ENCODE results near the gene AOPEP. TPM values are rescaled to one million over a fixed set of nuclear protein-coding genes. Genes with fewer than 3 reads are reported as not detected.
"Not testable (repeated sequence)": the region's sequence is repeated elsewhere in the genome, so short reads cannot be mapped to it uniquely, and the experiment has no call there.

The AOPEP gene
- total RNA-seq, 2 donors from 2014 or later = 12.4 to 12.9 TPM

- H3K4me3 Mint-ChIP-seq = no peak overlapping the region
- DNase-seq (no peak), ATAC-seq (no peak)
- H3K9me3 ChIP-seq (ENCODE audit: control insufficient read depth, low read length, poor library complexity, severe bottlenecking) = no peaks in the 10 kb centered on the region
- peaks cover 2% of the 10 kb centered on the region for H3K36me3 Mint-ChIP-seq (ENCODE audit: low read depth)
- peaks cover 26% of the 10 kb centered on the region for H3K4me1 Mint-ChIP-seq
- peak overlapping the region; percentile 27 for H3K27ac Mint-ChIP-seq
- H3K27me3 Mint-ChIP-seq = no peaks in the 10 kb centered on the region
These were observed 145.8 kb downstream of the AOPEP start for GRCh38 chr9:94872083-94872833.

- Mint-ChIP-seq H3K4me1 (peaks cover 26% of the 10 kb centered on the region), H3K27me3 (no peaks in the 10 kb centered on the region), H3K4me3 (no peak overlapping the region), H3K27ac (no peak overlapping the region), H3K36me3 (ENCODE audit: low read depth) (peaks cover 2% of the 10 kb centered on the region)
- no peak for ATAC-seq
- H3K9me3 ChIP-seq (ENCODE audit: control insufficient read depth, low read length, poor library complexity, severe bottlenecking) = no peaks in the 10 kb centered on the region
- no peak for DNase-seq
These were observed 146.5 kb downstream of the AOPEP start for GRCh38 chr9:94872891-94873511.

- no peaks in the 10 kb centered on the region for H3K9me3 ChIP-seq (ENCODE audit: control insufficient read depth, low read length, poor library complexity, severe bottlenecking)
- H3K27me3 Mint-ChIP-seq = no peaks in the 10 kb centered on the region
- H3K4me1 Mint-ChIP-seq = peaks cover 34% of the 10 kb centered on the region
- ATAC-seq (no peak), DNase-seq (no peak)
- no peak overlapping the region for H3K27ac Mint-ChIP-seq
- H3K4me3 Mint-ChIP-seq = no peak overlapping the region
- H3K36me3 Mint-ChIP-seq (ENCODE audit: low read depth) = no peaks in the 10 kb centered on the region
These were observed 147.8 kb downstream of the AOPEP start for GRCh38 chr9:94874316-94874715.

- Mint-ChIP-seq H3K4me3 (no peak overlapping the region), H3K27me3 (no peaks in the 10 kb centered on the region), H3K27ac (no peak overlapping the region), H3K36me3 (ENCODE audit: low read depth) (no peaks in the 10 kb centered on the region), H3K4me1 (peaks cover 30% of the 10 kb centered on the region)
- H3K9me3 ChIP-seq (ENCODE audit: control insufficient read depth, low read length, poor library complexity, severe bottlenecking) = no peaks in the 10 kb centered on the region
- DNase-seq (no peak), ATAC-seq (no peak)
These were observed 149.0 kb downstream of the AOPEP start for GRCh38 chr9:94875300-94876020.

GRCh38 chr9:94878804-94879203, 152.3 kb downstream of the AOPEP start:
- not testable (repeated sequence) for H3K27me3 Mint-ChIP-seq; ATAC-seq; H3K9me3 ChIP-seq (ENCODE audit: control insufficient read depth, low read length, poor library complexity, severe bottlenecking); H3K27ac Mint-ChIP-seq; H3K36me3 Mint-ChIP-seq (ENCODE audit: low read depth); H3K4me1 Mint-ChIP-seq; DNase-seq; H3K4me3 Mint-ChIP-seq

- DNase-seq (no peak), ATAC-seq (no peak)
- H3K27me3 Mint-ChIP-seq = no peaks in the 10 kb centered on the region
- no peak overlapping the region for H3K27ac Mint-ChIP-seq
- H3K36me3 Mint-ChIP-seq (ENCODE audit: low read depth) = no peaks in the 10 kb centered on the region
- H3K9me3 ChIP-seq (ENCODE audit: control insufficient read depth, low read length, poor library complexity, severe bottlenecking) = no peaks in the 10 kb centered on the region
- H3K4me3 Mint-ChIP-seq = no peak overlapping the region
- H3K4me1 Mint-ChIP-seq = peaks cover 8% of the 10 kb centered on the region
These were observed 152.7 kb downstream of the AOPEP start for GRCh38 chr9:94879230-94879629.

- Mint-ChIP-seq H3K27ac (no peak overlapping the region), H3K4me1 (peaks cover 8% of the 10 kb centered on the region), H3K27me3 (no peaks in the 10 kb centered on the region), H3K36me3 (ENCODE audit: low read depth) (no peaks in the 10 kb centered on the region), H3K4me3 (no peak overlapping the region)
- ATAC-seq (no peak), DNase-seq (no peak)
- H3K9me3 ChIP-seq (ENCODE audit: control insufficient read depth, low read length, poor library complexity, severe bottlenecking) = no peaks in the 10 kb centered on the region
These were observed 154.5 kb downstream of the AOPEP start for GRCh38 chr9:94881023-94881422.

GRCh38 chr9:94881454-94881853, 155.0 kb downstream of the AOPEP start:
- no peaks in the 10 kb centered on the region for H3K36me3 Mint-ChIP-seq (ENCODE audit: low read depth)
- no peak for DNase-seq
- no peaks in the 10 kb centered on the region for H3K9me3 ChIP-seq (ENCODE audit: control insufficient read depth, low read length, poor library complexity, severe bottlenecking)
- no peaks in the 10 kb centered on the region for H3K27me3 Mint-ChIP-seq
- ATAC-seq = no peak
- no peak overlapping the region for H3K27ac Mint-ChIP-seq
- no peak overlapping the region for H3K4me3 Mint-ChIP-seq
- H3K4me1 Mint-ChIP-seq = peaks cover 8% of the 10 kb centered on the region

GRCh38 chr9:94881940-94882339, 155.4 kb downstream of the AOPEP start:
- H3K4me3 Mint-ChIP-seq = no peak overlapping the region
- ATAC-seq = peak; percentile 18

GRCh38 chr9:94882966-94883641, 156.6 kb downstream of the AOPEP start:
- Mint-ChIP-seq H3K27ac (peak overlapping the region; percentile 21), H3K4me1 (peaks cover 8% of the 10 kb centered on the region), H3K4me3 (no peak overlapping the region), H3K27me3 (no peaks in the 10 kb centered on the region), H3K36me3 (ENCODE audit: low read depth) (no peaks in the 10 kb centered on the region)
- ATAC-seq (no peak), DNase-seq (no peak)
- no peaks in the 10 kb centered on the region for H3K9me3 ChIP-seq (ENCODE audit: control insufficient read depth, low read length, poor library complexity, severe bottlenecking)

More at GRCh38 chr9:94881940-94882339, 155.4 kb downstream of the AOPEP start:
- no peaks in the 10 kb centered on the region for H3K27me3 Mint-ChIP-seq
- no peaks in the 10 kb centered on the region for H3K9me3 ChIP-seq (ENCODE audit: control insufficient read depth, low read length, poor library complexity, severe bottlenecking)
- H3K36me3 Mint-ChIP-seq (ENCODE audit: low read depth) = no peaks in the 10 kb centered on the region
- peaks cover 8% of the 10 kb centered on the region for H3K4me1 Mint-ChIP-seq
- H3K27ac Mint-ChIP-seq = no peak overlapping the region
- DNase-seq = no peak

GRCh38 chr9:94885854-94886447, 159.5 kb downstream of the AOPEP start:
- Mint-ChIP-seq H3K27me3 (no peaks in the 10 kb centered on the region), H3K4me3 (no peak overlapping the region), H3K4me1 (no peaks in the 10 kb centered on the region), H3K36me3 (ENCODE audit: low read depth) (peaks cover 5% of the 10 kb centered on the region), H3K27ac (no peak overlapping the region)
- ATAC-seq (no peak), DNase-seq (no peak)
- H3K9me3 ChIP-seq (ENCODE audit: control insufficient read depth, low read length, poor library complexity, severe bottlenecking) = peaks cover 7% of the 10 kb centered on the region

GRCh38 chr9:94887721-94888120, 161.2 kb downstream of the AOPEP start:
- ATAC-seq = no peak
- Mint-ChIP-seq H3K27me3 (no peaks in the 10 kb centered on the region), H3K4me3 (no peak overlapping the region), H3K4me1 (no peaks in the 10 kb centered on the region), H3K27ac (no peak overlapping the region), H3K36me3 (ENCODE audit: low read depth) (peaks cover 5% of the 10 kb centered on the region)
- H3K9me3 ChIP-seq (ENCODE audit: control insufficient read depth, low read length, poor library complexity, severe bottlenecking) = peaks cover 7% of the 10 kb centered on the region
- no peak for DNase-seq

GRCh38 chr9:94888775-94889174, 162.3 kb downstream of the AOPEP start:
- no peak for ATAC-seq
- H3K4me3 Mint-ChIP-seq = no peak overlapping the region
- peaks cover 5% of the 10 kb centered on the region for H3K36me3 Mint-ChIP-seq (ENCODE audit: low read depth)
- H3K4me1 Mint-ChIP-seq = no peaks in the 10 kb centered on the region
- DNase-seq = no peak
- H3K27me3 Mint-ChIP-seq = no peaks in the 10 kb centered on the region
- H3K9me3 ChIP-seq (ENCODE audit: control insufficient read depth, low read length, poor library complexity, severe bottlenecking) = peaks cover 7% of the 10 kb centered on the region
- peak overlapping the region; percentile 66 for H3K27ac Mint-ChIP-seq

All from T-helper 17 cell (primary cell).